ENCODE results near the gene LRRC8D.
A peak's percentile ranks its signal among the peaks of the same experiment; 100 is the strongest.
"Not testable (repeated sequence)": the region's sequence is repeated elsewhere in the genome, so short reads cannot be mapped to it uniquely, and the experiment has no call there.

The LRRC8D gene

GRCh38 chr1:89820422-89821321 is at the start of gene LRRC8D:
Gene LRRC8D, plus strand, starts transcription at chr1:89821032. Its CDS starts 112,037 bp downstream, at chr1:89933069.
- DNase-seq (ENCODE audit: low read depth in 2 of 3, low spot score in 2 of 3), result peak; percentile 33 to 50 (median 36)

GRCh38 chr1:89771991-89772560 is 48.8 kb upstream of the LRRC8D start:
- DNase-seq (ENCODE audit: low read depth in 2 of 3, low spot score in 2 of 3), result no peak

GRCh38 chr1:89776104-89776503 is 44.7 kb upstream of the LRRC8D start:
- DNase-seq (ENCODE audit: low read depth in 2 of 3, low spot score in 2 of 3), result not testable (repeated sequence)

- not testable (repeated sequence) for DNase-seq (ENCODE audit: low read depth in 2 of 3, low spot score in 2 of 3)
Observed at GRCh38 chr1:89777271-89777670, 43.6 kb upstream of the LRRC8D start.

- no peak for DNase-seq (ENCODE audit: low read depth in 2 of 3, low spot score in 2 of 3)
Observed at GRCh38 chr1:89779151-89779940, 41.5 kb upstream of the LRRC8D start.

- no peak for DNase-seq (ENCODE audit: low read depth in 2 of 3, low spot score in 2 of 3)
Observed at GRCh38 chr1:89780721-89781120, 40.1 kb upstream of the LRRC8D start.

- peak; percentile 40 to 47 (median 41) for DNase-seq (ENCODE audit: low read depth in 2 of 3, low spot score in 2 of 3)
Observed at GRCh38 chr1:89781494-89782126, 39.2 kb upstream of the LRRC8D start.

- DNase-seq (ENCODE audit: low read depth in 2 of 3, low spot score in 2 of 3), result no peak
Observed at GRCh38 chr1:89786628-89787214, 34.1 kb upstream of the LRRC8D start.

GRCh38 chr1:89790592-89790991 is 30.2 kb upstream of the LRRC8D start:
- no peak for DNase-seq (ENCODE audit: low read depth in 2 of 3, low spot score in 2 of 3)

- no peak for DNase-seq (ENCODE audit: low read depth in 2 of 3, low spot score in 2 of 3)
Observed at GRCh38 chr1:89791064-89791726, 29.6 kb upstream of the LRRC8D start.

GRCh38 chr1:89794406-89794805 is 26.4 kb upstream of the LRRC8D start:
- no peak for DNase-seq (ENCODE audit: low read depth in 2 of 3, low spot score in 2 of 3)

GRCh38 chr1:89795571-89795970 is 25.3 kb upstream of the LRRC8D start:
- not testable (repeated sequence) for DNase-seq (ENCODE audit: low read depth in 2 of 3, low spot score in 2 of 3)

GRCh38 chr1:89797876-89798275 is 23.0 kb upstream of the LRRC8D start:
- DNase-seq (ENCODE audit: low read depth in 2 of 3, low spot score in 2 of 3), result not testable (repeated sequence)

GRCh38 chr1:89799495-89799894 is 21.3 kb upstream of the LRRC8D start:
- DNase-seq (ENCODE audit: low read depth in 2 of 3, low spot score in 2 of 3), result no peak

- no peak for DNase-seq (ENCODE audit: low read depth in 2 of 3, low spot score in 2 of 3)
Observed at GRCh38 chr1:89800022-89800655, 20.7 kb upstream of the LRRC8D start.

- DNase-seq (ENCODE audit: low read depth in 2 of 3, low spot score in 2 of 3), result no peak
Observed at GRCh38 chr1:89800718-89801117, 20.1 kb upstream of the LRRC8D start.

GRCh38 chr1:89802051-89802450 is 18.8 kb upstream of the LRRC8D start:
- no peak for DNase-seq (ENCODE audit: low read depth in 2 of 3, low spot score in 2 of 3)

GRCh38 chr1:89802841-89803240 is 18.0 kb upstream of the LRRC8D start:
- DNase-seq (ENCODE audit: low read depth in 2 of 3, low spot score in 2 of 3), result no peak

- peak; percentile 49 to 81 (median 75) for DNase-seq (ENCODE audit: low read depth in 2 of 3, low spot score in 2 of 3)
Observed at GRCh38 chr1:89804642-89805237, 16.1 kb upstream of the LRRC8D start.
